GM06990 (cell line): ENCODE measurements around the gene ADAMTSL2.

Experiments
- DNase-seq: peaks from one replicate; pipeline ENCODE4 v3.0.0-alpha.2; 2011; ENCODE audit not compliant: insufficient read length; ENCODE audit errors: extremely low read depth
- H3K27me3 ChIP-seq: replicated peaks from 2 replicates; pipeline ENCODE4 v1.6.0; 2011; ENCODE audit warnings: low read length; ENCODE audit not compliant: control insufficient read depth, insufficient read depth
- H3K36me3 ChIP-seq: 2 replicates; pipeline ENCODE4 v1.5.1; 2011; ENCODE audit warnings: low read length; ENCODE audit not compliant: control insufficient read depth, insufficient read depth
- H3K4me3 ChIP-seq: replicated peaks from 2 replicates; pipeline ENCODE4 v1.5.1; 2011; ENCODE audit warnings: low read depth, mild to moderate bottlenecking, control low read depth, low read length
- CTCF ChIP-seq: IDR thresholded peaks from 2 replicates; pipeline ENCODE4 v1.5.1; 2011; ENCODE audit warnings: low read length, control low read depth, mild to moderate bottlenecking, inconsistent platforms; ENCODE audit not compliant: insufficient read depth, poor library complexity, severe bottlenecking

The ADAMTSL2 gene

GRCh38 chr9:133595910-133596309, 61.4 kb downstream of the ADAMTSL2 start:
- Histone ChIP-seq H3K36me3 (no peaks in the 10 kb centered on the region; the same call in 1 of the 2 replicates), H3K4me3 (no peak overlapping the region), H3K27me3 (no peaks in the 10 kb centered on the region)
- TF ChIP-seq CTCF: no peak
- no peak for DNase-seq

- TF ChIP-seq CTCF: no peak
- Histone ChIP-seq H3K27me3 (no peaks in the 10 kb centered on the region), H3K4me3 (no peak overlapping the region), H3K36me3 (no peaks in the 10 kb centered on the region; the same call in 1 of the 2 replicates)
- DNase-seq: no peak
These were observed 62.9 kb downstream of the ADAMTSL2 start for GRCh38 chr9:133597316-133597957.

GRCh38 chr9:133598978-133599377, 64.5 kb downstream of the ADAMTSL2 start:
- Histone ChIP-seq H3K27me3 (no peaks in the 10 kb centered on the region; the same call in 1 of the 2 replicates), H3K4me3 (no peak overlapping the region), H3K36me3 (no peaks in the 10 kb centered on the region; the same call in 1 of the 2 replicates)
- DNase-seq: no peak
- no peak for TF ChIP-seq CTCF

GRCh38 chr9:133599470-133600173, 65.1 kb downstream of the ADAMTSL2 start:
- H3K27me3 ChIP-seq: no peaks in the 10 kb centered on the region; the same call in 1 of the 2 replicates
- TF ChIP-seq CTCF: no peak
- no peak overlapping the region for H3K4me3 ChIP-seq
- DNase-seq: no peak
- H3K36me3 ChIP-seq: no peaks in the 10 kb centered on the region; the same call in 1 of the 2 replicates

GRCh38 chr9:133600739-133601138, 66.2 kb downstream of the ADAMTSL2 start:
- TF ChIP-seq CTCF: no peak
- no peak for DNase-seq
- H3K36me3 ChIP-seq: no peaks in the 10 kb centered on the region; the same call in 1 of the 2 replicates
- no peaks in the 10 kb centered on the region; the same call in 1 of the 2 replicates for H3K27me3 ChIP-seq
- no peak overlapping the region for H3K4me3 ChIP-seq
